Stomach (tissue), 9 donors: ENCODE data around the gene RER1. TPM values are rescaled to one million over a fixed set of nuclear protein-coding genes. Genes with fewer than 3 reads are reported as not detected.

ENCODE experiments used
- DNase-seq, 2 donors: peaks; one replicate each; pipeline versions ENCODE4 v3.0.0 to v3.0.0-alpha.2; 2013 to 2019
- H3K27ac ChIP-seq, 5 donors: fragments of 200-600 bp in 4 of 5; sonication (generic) in 4 of 5; one replicate each; pipeline ENCODE4 v1.5.1; 2013 to 2019; ENCODE audit warnings: mild to moderate bottlenecking in 1 of 5, moderate library complexity in 1 of 5
- H3K27me3 ChIP-seq, 3 donors: fragments of 200-600 bp; sonication (generic); one replicate each; pipeline ENCODE4 v1.5.1; 2017 to 2019; ENCODE audit warnings: mixed run types in 1 of 3
- H3K36me3 ChIP-seq, 4 donors: fragments of 200-600 bp; sonication (generic); 1 replicate in 3 of 4; 2 replicates in 1 of 4; pipeline ENCODE4 v1.5.1; 2016 to 2019
- H3K4me1 ChIP-seq, 4 donors: fragments of 200-600 bp; sonication (generic); one replicate each; pipeline ENCODE4 v1.5.1; 2016 to 2019
- H3K4me3 ChIP-seq, 4 donors: fragments of 200-600 bp; sonication (generic) in 3 of 4; one replicate each; pipeline ENCODE4 v1.5.1; 2016 to 2019; ENCODE audit warnings: mild to moderate bottlenecking in 1 of 4
- H3K9me3 ChIP-seq, 4 donors: fragments of 200-600 bp; sonication (generic); one replicate each; pipeline ENCODE4 v1.5.1; 2016 to 2019
- EP300 ChIP-seq: sonication (generic); formaldehyde crosslinking; IDR thresholded peaks from one replicate; pipeline ENCODE4 v1.6.1; 2017; ENCODE audit warnings: antibody characterized with exemption
- POLR2A ChIP-seq, 4 donors: fragments of 450-650 bp; IDR thresholded peaks; one replicate each; pipeline ENCODE4 v1.6.1; 2016; ENCODE audit warnings: antibody characterized with exemption in 4 of 4, control low read depth in 2 of 4, mild to moderate bottlenecking in 1 of 4, moderate library complexity in 1 of 4
- POLR2AphosphoS5 ChIP-seq, 3 donors: sonication (generic); formaldehyde crosslinking; IDR thresholded peaks; one replicate each; pipeline ENCODE4 v1.6.1; 2016; ENCODE audit warnings: antibody characterized with exemption in 3 of 3
- WGBS, 5 donors: extraction: QIAGEN DNeasy Blood & Tissue Kit in 3 of 5; methylation state at CpG; one replicate each; pipeline versions ENCODE4 v1.1.5 to v1.1.7; 2013 to 2018; 5-methylcytosine and 5-hydroxymethylcytosine counted together
- intact Hi-C: fragments of 100-400 bp; cut with DNase I; formaldehyde crosslinking; loops from one replicate; pipeline ENCODE4 v1.15.1; 2023; ENCODE audit warnings: low total_unique reads
- polyA plus RNA-seq, 3 donors: library from polyadenylated mRNA; stranded (reverse); fragments of 200-250 nt; gene quantifications; one replicate each; pipeline ENCODE4 v1.2.3, GENCODE V29; 2013
- total RNA-seq, 5 donors: library from RNA; depleted of rRNA; stranded (reverse); fragments of >200 nt; gene quantifications; one replicate each; pipeline versions ENCODE4 v1.1.0 to v1.2.3, GENCODE V29; 2014 to 2016
- TF ChIP-seq, protein P1 (sequence below), 7 experiments: fragments of 450-650 bp in 4 of 7; fragments of 200-600 bp in 3 of 7; sonication (generic) in 3 of 7; IDR thresholded peaks; one replicate each; pipeline ENCODE4 v1.5.1; 2016 to 2019; ENCODE audit warnings: antibody characterized with exemption in 7 of 7, control low read depth in 2 of 7, mild to moderate bottlenecking in 1 of 7
- donor health status: healthy with polysubstance abuse.
- donor health status: Bipolar disorder and iron deficiency.
- donor health status: healthy.

Gene RER1
- total and polyA plus RNA-seq, 8 donors, result 38.2 to 73.6 (median 66.7) TPM

DNA sequence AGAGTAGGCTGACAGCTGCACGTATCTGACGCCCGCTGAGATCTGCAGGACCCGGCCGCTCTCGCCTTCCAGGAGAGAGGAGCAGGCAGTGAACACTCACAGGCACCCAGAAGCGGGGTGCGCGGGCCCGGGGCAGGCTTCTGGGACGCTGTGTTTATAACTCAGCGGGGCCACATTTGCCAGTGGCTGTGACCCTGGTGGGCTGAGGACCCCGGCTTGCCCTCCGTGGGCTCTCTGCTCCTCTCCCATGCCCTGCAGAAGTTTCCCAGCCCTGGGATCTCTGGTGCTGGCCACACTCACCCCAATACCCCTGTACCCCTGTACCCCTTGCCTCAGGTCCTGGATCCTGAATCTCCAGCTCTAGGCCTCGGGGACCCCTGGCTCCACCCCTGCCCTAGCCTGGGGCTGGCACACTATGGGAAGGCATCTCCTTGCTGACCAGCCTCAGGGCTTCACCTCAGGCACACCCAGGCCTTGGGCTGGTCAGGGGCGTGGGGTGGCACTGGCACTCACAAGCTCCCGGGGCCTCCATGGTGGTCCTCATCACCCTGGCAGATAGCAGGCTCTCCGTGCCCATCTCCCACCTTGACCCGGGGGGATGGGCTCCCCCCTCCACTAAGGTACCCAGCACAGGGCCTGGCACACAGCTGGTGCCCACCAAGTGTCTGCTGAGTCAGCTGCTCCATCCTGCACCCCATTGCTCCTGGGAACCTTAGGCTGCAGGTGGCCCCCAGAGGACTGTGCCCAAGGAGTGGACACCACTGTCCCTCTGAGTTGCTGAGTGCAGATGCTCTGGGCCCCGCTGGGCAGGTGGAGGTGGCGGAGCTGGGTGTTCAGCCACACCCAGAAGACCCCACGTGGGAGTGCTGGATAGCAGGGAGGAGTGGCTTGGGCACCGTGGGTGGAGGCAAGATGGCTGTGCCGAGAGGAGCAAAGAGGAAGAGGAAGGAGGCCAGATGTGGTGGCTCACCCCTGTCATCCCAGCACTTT lies 32.7 kb upstream of the RER1 start:
- TF ChIP-seq, protein P1, sequence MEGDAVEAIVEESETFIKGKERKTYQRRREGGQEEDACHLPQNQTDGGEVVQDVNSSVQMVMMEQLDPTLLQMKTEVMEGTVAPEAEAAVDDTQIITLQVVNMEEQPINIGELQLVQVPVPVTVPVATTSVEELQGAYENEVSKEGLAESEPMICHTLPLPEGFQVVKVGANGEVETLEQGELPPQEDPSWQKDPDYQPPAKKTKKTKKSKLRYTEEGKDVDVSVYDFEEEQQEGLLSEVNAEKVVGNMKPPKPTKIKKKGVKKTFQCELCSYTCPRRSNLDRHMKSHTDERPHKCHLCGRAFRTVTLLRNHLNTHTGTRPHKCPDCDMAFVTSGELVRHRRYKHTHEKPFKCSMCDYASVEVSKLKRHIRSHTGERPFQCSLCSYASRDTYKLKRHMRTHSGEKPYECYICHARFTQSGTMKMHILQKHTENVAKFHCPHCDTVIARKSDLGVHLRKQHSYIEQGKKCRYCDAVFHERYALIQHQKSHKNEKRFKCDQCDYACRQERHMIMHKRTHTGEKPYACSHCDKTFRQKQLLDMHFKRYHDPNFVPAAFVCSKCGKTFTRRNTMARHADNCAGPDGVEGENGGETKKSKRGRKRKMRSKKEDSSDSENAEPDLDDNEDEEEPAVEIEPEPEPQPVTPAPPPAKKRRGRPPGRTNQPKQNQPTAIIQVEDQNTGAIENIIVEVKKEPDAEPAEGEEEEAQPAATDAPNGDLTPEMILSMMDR (IDR thresholded peaks at IDR 0.05), result no peak
- TF ChIP-seq POLR2A (IDR thresholded peaks at IDR 0.05), result no peak
- TF ChIP-seq POLR2AphosphoS5 (IDR thresholded peaks at IDR 0.05), result no peak
- TF ChIP-seq EP300, result no peak
- WGBS, 5 donors, result 84 to 93% (median 89%) methylated on average over 17 to 24 of the region's 24 CpGs
- H3K36me3 ChIP-seq, result peaks cover 0 to 14% (median 6%) of the 10 kb centered on the region in 4 donors
- peaks cover 0 to 14% (median 0%) of the 10 kb centered on the region in 4 donors for H3K4me1 ChIP-seq
- no peak overlapping the region for H3K27ac ChIP-seq
- no peak overlapping the region for H3K4me3 ChIP-seq
- intact Hi-C loops, result no loop called here
- peaks cover 0 to 7% (median 2%) of the 10 kb centered on the region in 4 donors for H3K9me3 ChIP-seq
- no peak for DNase-seq
- no peaks in the 10 kb centered on the region for H3K27me3 ChIP-seq

DNA sequence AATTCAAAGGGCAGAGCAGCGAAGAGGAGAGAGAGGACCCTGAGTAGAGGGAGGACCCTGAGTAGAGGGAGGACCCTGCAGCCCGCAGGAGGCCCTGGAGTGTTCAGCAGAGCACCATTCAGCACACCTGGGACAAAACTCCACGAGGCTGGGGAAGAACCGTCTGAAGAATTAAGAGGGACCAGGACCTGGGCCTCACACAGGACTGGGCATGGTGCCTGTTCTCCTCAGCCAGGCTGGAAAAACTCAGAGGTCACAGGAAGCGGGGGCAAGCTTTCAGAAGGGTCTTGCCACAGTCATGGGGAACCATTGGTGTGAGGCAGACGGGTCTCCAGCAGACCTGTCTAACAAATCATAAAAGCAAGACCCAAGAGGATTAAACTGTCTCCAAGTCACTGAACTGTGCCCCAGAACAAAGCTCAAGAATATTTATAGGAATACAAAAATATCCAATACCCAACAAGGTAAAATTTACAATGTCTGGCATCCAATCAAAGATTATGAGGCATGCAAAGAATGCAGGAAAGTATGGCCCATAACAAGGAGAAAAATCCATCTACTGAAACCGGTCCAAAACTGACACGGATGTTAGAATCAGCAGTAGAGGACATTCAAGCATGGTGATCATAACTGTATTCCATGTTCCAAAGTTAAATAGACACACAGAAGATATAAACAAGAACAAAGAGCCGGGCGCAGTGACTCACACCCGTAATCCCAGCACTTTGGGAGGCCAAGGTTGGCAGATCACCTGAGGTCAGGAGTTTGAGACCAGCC lies 30.9 kb upstream of the RER1 start:
- Histone ChIP-seq H3K4me3 (no peak overlapping the region), H3K36me3 (peaks cover 0 to 14% (median 6%) of the 10 kb centered on the region in 4 donors), H3K4me1 (peaks cover 0 to under 1% (median 0%) of the 10 kb centered on the region in 4 donors), H3K27me3 (no peaks in the 10 kb centered on the region), H3K27ac (no peak overlapping the region), H3K9me3 (peaks cover 0 to 9% (median 2%) of the 10 kb centered on the region in 4 donors)
- 67 to 87% (median 76%) methylated on average over 11 of the region's 11 CpGs for WGBS, 5 donors
- TF ChIP-seq, protein P1 (IDR thresholded peaks at IDR 0.05), result no peak
- no peak for TF ChIP-seq EP300
- no peak for TF ChIP-seq POLR2A (IDR thresholded peaks at IDR 0.05)
- no peak for DNase-seq
- intact Hi-C loops, result no loop called here

DNA sequence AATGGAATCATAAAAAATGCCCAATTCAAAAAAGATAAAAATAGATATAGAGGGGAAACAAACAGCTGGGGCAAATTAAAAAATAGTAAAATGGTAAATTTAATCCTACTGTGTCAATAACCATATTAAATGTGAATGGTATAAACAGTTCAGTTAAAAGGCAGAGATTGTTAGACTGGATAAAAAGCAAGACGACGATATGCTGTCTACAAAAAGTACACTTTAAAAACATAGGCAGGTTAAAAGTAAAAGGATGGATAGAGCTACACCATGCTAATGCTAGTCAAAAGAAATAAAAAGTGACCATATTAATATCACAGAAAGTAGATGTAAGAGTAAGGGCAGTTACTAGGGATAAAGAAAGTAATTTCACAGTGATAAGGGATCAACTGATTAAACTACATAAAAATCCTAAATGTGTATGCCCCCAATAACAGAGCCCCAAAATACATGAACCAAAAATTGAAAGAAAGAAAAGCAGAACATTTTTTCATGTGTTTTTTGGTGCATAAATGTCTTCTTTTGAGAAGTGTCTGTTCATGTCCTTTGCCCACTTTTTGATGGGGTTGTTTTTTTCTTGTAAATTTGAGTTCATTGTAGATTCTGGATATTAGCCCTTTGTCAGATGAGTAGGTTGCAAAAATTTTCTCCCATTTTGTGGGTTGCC lies 27.7 kb upstream of the RER1 start:
- DNase-seq, result no peak
- H3K36me3 ChIP-seq, result peaks cover 0 to 9% (median 0%) of the 10 kb centered on the region in 4 donors
- TF ChIP-seq POLR2AphosphoS5 (IDR thresholded peaks at IDR 0.05) (no peak), POLR2A (IDR thresholded peaks at IDR 0.05) (no peak), EP300 (no peak)
- TF ChIP-seq, protein P1 (IDR thresholded peaks at IDR 0.05), result no peak
- WGBS, 5 donors, result 98 to 100% (median 99%) methylated on average over 2 of the region's 2 CpGs
- intact Hi-C loops, result no loop called here
- H3K9me3 ChIP-seq, result peaks cover 0 to 9% (median 2%) of the 10 kb centered on the region in 4 donors
- H3K27me3 ChIP-seq, result no peaks in the 10 kb centered on the region
- H3K27ac ChIP-seq, result no peak overlapping the region
- H3K4me1 ChIP-seq, result no peaks in the 10 kb centered on the region
- no peak overlapping the region for H3K4me3 ChIP-seq
